Natural killer cell (primary cell): ENCODE measurements around the gene CRIP1. TPM values are rescaled to one million over a fixed set of nuclear protein-coding genes. Genes with fewer than 3 reads are reported as not detected.

ENCODE experiments used
- ATAC-seq, 3 donors: fragments of 150-1000 bp in 2 of 3; fragments of 200-7000 bp in 1 of 3; cut with Tn5 transposase; 1 replicate in 1 of 3; 2 replicates in 2 of 3; pipeline ENCODE4 v1.10.0; 2021; ENCODE audit warnings: mild to moderate bottlenecking in 2 of 3, moderate library complexity in 2 of 3
- DNase-seq, 2 donors: peaks; one replicate each; pipeline versions ENCODE4 v3.0.0 to v3.0.0-alpha.2; 2013 to 2021; ENCODE audit warnings: mixed read lengths in 1 of 2
- H3K27ac ChIP-seq: one replicate; pipeline ENCODE4 v1.5.1; 2013; ENCODE audit warnings: mild to moderate bottlenecking, low read length
- H3K27me3 ChIP-seq: one replicate; pipeline ENCODE4 v1.6.1; 2013; ENCODE audit warnings: low read length; ENCODE audit not compliant: control insufficient read depth, insufficient read depth
- H3K36me3 ChIP-seq: one replicate; pipeline ENCODE4 v1.6.1; 2013; ENCODE audit warnings: low read length; ENCODE audit not compliant: control insufficient read depth, insufficient read depth
- H3K4me1 ChIP-seq: one replicate; pipeline ENCODE4 v1.6.1; 2013; ENCODE audit warnings: low read length; ENCODE audit not compliant: control insufficient read depth, insufficient read depth
- H3K4me3 ChIP-seq: one replicate; pipeline ENCODE4 v1.5.1; 2013; ENCODE audit warnings: low read length
- H3K9me3 ChIP-seq: one replicate; pipeline ENCODE4 v1.6.1; 2013; ENCODE audit warnings: low read length; ENCODE audit not compliant: control insufficient read depth, insufficient read depth
- H3K27ac Mint-ChIP-seq, 2 donors: one replicate each; pipeline ENCODE4 v1.8.0; 2022; ENCODE audit warnings: mild to moderate bottlenecking in 2 of 2, mixed read lengths in 2 of 2, moderate library complexity in 1 of 2
- H3K27me3 Mint-ChIP-seq, 2 donors: one replicate each; pipeline ENCODE4 v1.8.0; 2022; ENCODE audit warnings: low read depth in 2 of 2, mixed read lengths in 2 of 2
- H3K36me3 Mint-ChIP-seq: one replicate; pipeline ENCODE4 v1.8.0; 2022; ENCODE audit warnings: mixed read lengths
- H3K4me1 Mint-ChIP-seq, 2 donors: one replicate each; pipeline ENCODE4 v1.8.0; 2022; ENCODE audit warnings: mixed read lengths in 2 of 2
- H3K4me3 Mint-ChIP-seq: one replicate; pipeline ENCODE4 v1.8.0; 2022; ENCODE audit warnings: mild to moderate bottlenecking, moderate library complexity, mixed read lengths
- H3K9me3 Mint-ChIP-seq, 2 donors: one replicate each; pipeline ENCODE4 v1.8.0; 2022; ENCODE audit warnings: mixed read lengths in 2 of 2
- WGBS: methylation state at CpG from one replicate; pipeline ENCODE4 v1.1.7; 2013; ENCODE audit warnings: missing lambda C conversion rate; ENCODE audit not compliant: insufficient coverage; 5-methylcytosine and 5-hydroxymethylcytosine counted together
- intact Hi-C: fragments of 100-400 bp; cut with micrococcal nuclease; formaldehyde crosslinking; loops from one replicate; pipeline ENCODE4 v1.14.2; 2022
- total RNA-seq, 4 donors: library from RNA; stranded (reverse); fragments of 120-200 nt in 1 of 4; gene quantifications; one replicate each; pipeline versions ENCODE4 v1.2.3 to v1.2.4, GENCODE V29; 2013 to 2022
- TF ChIP-seq, protein P1 (sequence below): fragments of 200-600 bp; IDR thresholded peaks from one replicate; pipeline ENCODE4 v1.8.0; 2022; ENCODE audit warnings: antibody characterized with exemption

CRIP1 gene
- total RNA-seq, 3 donors from 2014 or later (not counting 1 experiment from before 2014, with no cell fraction given): 276 to 334 (median 290) TPM

DNA sequence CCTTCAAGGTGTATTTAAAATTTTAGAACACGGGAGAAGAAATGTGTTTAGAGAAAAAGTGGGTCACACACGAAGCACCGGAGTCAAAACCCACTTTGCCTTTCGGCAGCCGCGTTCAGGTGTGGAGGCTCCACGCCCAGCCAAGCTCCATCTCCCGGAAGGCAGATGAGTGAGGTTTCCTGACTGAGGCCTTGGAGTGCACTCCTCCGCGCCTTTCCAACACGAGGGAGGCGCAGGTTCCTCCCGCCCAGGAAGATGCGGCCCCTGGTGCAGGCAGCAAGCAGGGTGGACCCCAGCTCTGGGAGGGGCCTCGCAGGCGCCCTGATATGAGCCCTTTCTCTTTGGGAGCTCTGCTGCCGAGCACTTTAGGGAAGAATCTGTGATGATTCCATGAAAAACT, 44.6 kb upstream of the CRIP1 start:
- intact Hi-C loops: no loop called here
- 86% methylated on average over 17 of the region's 17 CpGs for WGBS
- ATAC-seq: no peak

DNA sequence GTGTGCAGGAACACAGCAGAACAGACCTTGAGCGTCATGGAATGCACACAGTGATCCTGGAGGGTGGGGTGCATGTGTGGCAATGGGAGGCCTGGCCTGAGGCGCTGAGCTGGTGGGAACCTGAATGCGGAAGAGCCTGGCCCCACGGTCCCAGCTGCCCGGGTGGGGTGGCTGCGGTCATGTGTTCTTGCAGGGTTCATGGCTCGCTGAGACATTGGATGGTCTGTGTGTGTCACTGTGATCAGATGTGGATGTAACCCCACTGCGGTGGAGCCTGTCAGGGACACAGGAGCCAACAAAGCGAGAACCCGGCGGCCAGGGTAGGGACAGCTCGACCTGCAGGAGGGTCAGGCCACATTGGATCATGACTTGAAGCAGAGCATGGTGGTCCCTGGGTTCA, 43.9 kb upstream of the CRIP1 start:
- Mint-ChIP-seq H3K36me3 (no peaks in the 10 kb centered on the region), H3K4me3 (no peak overlapping the region), H3K27me3 (no peaks in the 10 kb centered on the region), H3K4me1 (peaks cover 0 to 7% of the 10 kb centered on the region in 2 donors), H3K9me3 (no peaks in the 10 kb centered on the region), H3K27ac (no peak overlapping the region)
- ATAC-seq (no peak), DNase-seq (no peak)
- Histone ChIP-seq H3K9me3 (no peaks in the 10 kb centered on the region), H3K36me3 (peaks cover 13% of the 10 kb centered on the region), H3K4me1 (no peaks in the 10 kb centered on the region), H3K4me3 (no peak overlapping the region), H3K27me3 (no peaks in the 10 kb centered on the region), H3K27ac (no peak overlapping the region)
- 95% methylated on average over 12 of the region's 12 CpGs for WGBS
- intact Hi-C loops: no loop called here
- TF ChIP-seq, protein P1, sequence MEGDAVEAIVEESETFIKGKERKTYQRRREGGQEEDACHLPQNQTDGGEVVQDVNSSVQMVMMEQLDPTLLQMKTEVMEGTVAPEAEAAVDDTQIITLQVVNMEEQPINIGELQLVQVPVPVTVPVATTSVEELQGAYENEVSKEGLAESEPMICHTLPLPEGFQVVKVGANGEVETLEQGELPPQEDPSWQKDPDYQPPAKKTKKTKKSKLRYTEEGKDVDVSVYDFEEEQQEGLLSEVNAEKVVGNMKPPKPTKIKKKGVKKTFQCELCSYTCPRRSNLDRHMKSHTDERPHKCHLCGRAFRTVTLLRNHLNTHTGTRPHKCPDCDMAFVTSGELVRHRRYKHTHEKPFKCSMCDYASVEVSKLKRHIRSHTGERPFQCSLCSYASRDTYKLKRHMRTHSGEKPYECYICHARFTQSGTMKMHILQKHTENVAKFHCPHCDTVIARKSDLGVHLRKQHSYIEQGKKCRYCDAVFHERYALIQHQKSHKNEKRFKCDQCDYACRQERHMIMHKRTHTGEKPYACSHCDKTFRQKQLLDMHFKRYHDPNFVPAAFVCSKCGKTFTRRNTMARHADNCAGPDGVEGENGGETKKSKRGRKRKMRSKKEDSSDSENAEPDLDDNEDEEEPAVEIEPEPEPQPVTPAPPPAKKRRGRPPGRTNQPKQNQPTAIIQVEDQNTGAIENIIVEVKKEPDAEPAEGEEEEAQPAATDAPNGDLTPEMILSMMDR: no peak

More for the DNA sequence above, 44.6 kb upstream of the CRIP1 start:
- TF ChIP-seq, protein P1: no peak
- peaks cover 13% of the 10 kb centered on the region for H3K36me3 ChIP-seq
- Mint-ChIP-seq H3K36me3 (no peaks in the 10 kb centered on the region), H3K9me3 (no peaks in the 10 kb centered on the region), H3K27me3 (no peaks in the 10 kb centered on the region), H3K4me1 (peaks cover 0 to 7% of the 10 kb centered on the region in 2 donors), H3K27ac (no peak overlapping the region), H3K4me3 (no peak overlapping the region)
- no peak overlapping the region for H3K27ac ChIP-seq
- no peaks in the 10 kb centered on the region for H3K27me3 ChIP-seq
- H3K4me3 ChIP-seq: no peak overlapping the region
- H3K9me3 ChIP-seq: no peaks in the 10 kb centered on the region
- no peaks in the 10 kb centered on the region for H3K4me1 ChIP-seq
- DNase-seq: no peak

- TF ChIP-seq, protein P1: no peak
- Histone ChIP-seq H3K4me3 (no peak overlapping the region), H3K27me3 (no peaks in the 10 kb centered on the region), H3K4me1 (no peaks in the 10 kb centered on the region), H3K27ac (no peak overlapping the region), H3K9me3 (no peaks in the 10 kb centered on the region), H3K36me3 (peaks cover 11% of the 10 kb centered on the region)
- intact Hi-C loops: no loop called here
- Mint-ChIP-seq H3K27ac (no peak overlapping the region), H3K4me1 (peaks cover 0 to 7% of the 10 kb centered on the region in 2 donors), H3K9me3 (no peaks in the 10 kb centered on the region), H3K4me3 (no peak overlapping the region), H3K36me3 (no peaks in the 10 kb centered on the region), H3K27me3 (no peaks in the 10 kb centered on the region)
- DNase-seq (no peak), ATAC-seq (no peak)
- 93% methylated on average over 17 of the region's 17 CpGs for WGBS
Measured at GRCh38 chr14:105444859-105445258, 41.8 kb upstream of the CRIP1 start.

DNA sequence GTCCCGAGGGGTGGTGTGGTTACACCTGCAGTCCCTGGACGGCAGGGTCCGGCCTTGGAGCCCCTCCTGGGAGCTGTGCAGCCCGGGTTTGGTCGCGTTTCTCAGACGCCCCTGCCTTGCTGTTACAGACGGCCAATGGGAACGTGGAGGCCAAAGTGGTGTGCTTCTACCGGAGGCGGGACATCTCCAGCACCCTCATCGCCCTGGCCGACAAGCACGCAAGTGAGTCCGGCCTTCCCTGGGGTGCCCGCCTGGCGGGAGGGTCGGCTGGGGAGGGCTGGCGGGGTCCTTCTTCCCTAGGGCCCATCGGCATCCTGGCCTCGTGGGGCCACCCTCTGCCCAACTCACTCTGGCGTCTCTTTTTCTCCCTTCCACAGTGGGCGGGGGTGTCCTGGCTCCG, 41.4 kb upstream of the CRIP1 start:
- no peak overlapping the region for H3K27ac Mint-ChIP-seq
- H3K36me3 Mint-ChIP-seq: no peaks in the 10 kb centered on the region
- WGBS: 90% methylated on average over 24 of the region's 24 CpGs
- DNase-seq (no peak), ATAC-seq (no peak)
- Histone ChIP-seq H3K4me1 (no peaks in the 10 kb centered on the region), H3K27ac (no peak overlapping the region), H3K36me3 (peaks cover 12% of the 10 kb centered on the region), H3K9me3 (no peaks in the 10 kb centered on the region), H3K4me3 (no peak overlapping the region), H3K27me3 (no peaks in the 10 kb centered on the region)
- no peaks in the 10 kb centered on the region for H3K27me3 Mint-ChIP-seq
- intact Hi-C loops: no loop called here
- no peak overlapping the region for H3K4me3 Mint-ChIP-seq
- TF ChIP-seq, protein P1: no peak
- no peaks in the 10 kb centered on the region for H3K9me3 Mint-ChIP-seq
- H3K4me1 Mint-ChIP-seq: peaks cover 0 to 7% of the 10 kb centered on the region in 2 donors
